ENCODE measurements around the gene RXRA. TPM values are rescaled to one million over a fixed set of nuclear protein-coding genes. Genes with fewer than 3 reads are reported as not detected.

RXRA gene
- total RNA-seq, 1 donor from 2014 or later, result 83.3 TPM

DNA sequence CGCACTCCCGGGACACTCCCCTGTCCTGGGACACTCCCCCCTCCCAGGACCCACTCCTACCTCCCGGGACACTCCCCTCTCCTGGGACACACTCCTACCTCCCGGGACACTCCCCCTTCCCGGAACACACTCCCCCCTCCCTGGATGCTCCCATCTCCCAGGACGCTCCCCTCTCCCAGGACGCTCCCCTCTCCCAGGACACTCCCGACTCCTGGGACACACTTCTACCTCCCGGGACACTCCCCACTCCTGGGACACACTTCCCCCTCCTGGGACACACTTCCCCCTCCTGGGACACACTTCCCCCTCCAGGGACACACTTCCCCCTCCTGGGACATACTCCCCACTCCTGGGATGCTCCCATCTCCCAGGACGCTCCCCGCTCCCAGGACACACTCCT is 95.6 kb downstream of the RXRA start:
- H3K9me3 Mint-ChIP-seq (ENCODE audit: unreplicated experiment), result no peaks in the 10 kb centered on the region
- H3K27me3 Mint-ChIP-seq (ENCODE audit: unreplicated experiment), result peaks cover 10% of the 10 kb centered on the region
- H3K4me3 Mint-ChIP-seq (ENCODE audit: unreplicated experiment), result no peak overlapping the region
- H3K27ac Mint-ChIP-seq (ENCODE audit: unreplicated experiment), result no peak overlapping the region
- TF ChIP-seq, protein P1, sequence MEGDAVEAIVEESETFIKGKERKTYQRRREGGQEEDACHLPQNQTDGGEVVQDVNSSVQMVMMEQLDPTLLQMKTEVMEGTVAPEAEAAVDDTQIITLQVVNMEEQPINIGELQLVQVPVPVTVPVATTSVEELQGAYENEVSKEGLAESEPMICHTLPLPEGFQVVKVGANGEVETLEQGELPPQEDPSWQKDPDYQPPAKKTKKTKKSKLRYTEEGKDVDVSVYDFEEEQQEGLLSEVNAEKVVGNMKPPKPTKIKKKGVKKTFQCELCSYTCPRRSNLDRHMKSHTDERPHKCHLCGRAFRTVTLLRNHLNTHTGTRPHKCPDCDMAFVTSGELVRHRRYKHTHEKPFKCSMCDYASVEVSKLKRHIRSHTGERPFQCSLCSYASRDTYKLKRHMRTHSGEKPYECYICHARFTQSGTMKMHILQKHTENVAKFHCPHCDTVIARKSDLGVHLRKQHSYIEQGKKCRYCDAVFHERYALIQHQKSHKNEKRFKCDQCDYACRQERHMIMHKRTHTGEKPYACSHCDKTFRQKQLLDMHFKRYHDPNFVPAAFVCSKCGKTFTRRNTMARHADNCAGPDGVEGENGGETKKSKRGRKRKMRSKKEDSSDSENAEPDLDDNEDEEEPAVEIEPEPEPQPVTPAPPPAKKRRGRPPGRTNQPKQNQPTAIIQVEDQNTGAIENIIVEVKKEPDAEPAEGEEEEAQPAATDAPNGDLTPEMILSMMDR (IDR thresholded peaks at IDR 0.05; ENCODE audit: unreplicated experiment), result no peak
- peaks cover 7% of the 10 kb centered on the region for H3K36me3 Mint-ChIP-seq (ENCODE audit: low read depth, unreplicated experiment)
- no peak for DNase-seq (ENCODE audit: low spot score)
- H3K4me1 Mint-ChIP-seq (ENCODE audit: unreplicated experiment), result no peaks in the 10 kb centered on the region

DNA sequence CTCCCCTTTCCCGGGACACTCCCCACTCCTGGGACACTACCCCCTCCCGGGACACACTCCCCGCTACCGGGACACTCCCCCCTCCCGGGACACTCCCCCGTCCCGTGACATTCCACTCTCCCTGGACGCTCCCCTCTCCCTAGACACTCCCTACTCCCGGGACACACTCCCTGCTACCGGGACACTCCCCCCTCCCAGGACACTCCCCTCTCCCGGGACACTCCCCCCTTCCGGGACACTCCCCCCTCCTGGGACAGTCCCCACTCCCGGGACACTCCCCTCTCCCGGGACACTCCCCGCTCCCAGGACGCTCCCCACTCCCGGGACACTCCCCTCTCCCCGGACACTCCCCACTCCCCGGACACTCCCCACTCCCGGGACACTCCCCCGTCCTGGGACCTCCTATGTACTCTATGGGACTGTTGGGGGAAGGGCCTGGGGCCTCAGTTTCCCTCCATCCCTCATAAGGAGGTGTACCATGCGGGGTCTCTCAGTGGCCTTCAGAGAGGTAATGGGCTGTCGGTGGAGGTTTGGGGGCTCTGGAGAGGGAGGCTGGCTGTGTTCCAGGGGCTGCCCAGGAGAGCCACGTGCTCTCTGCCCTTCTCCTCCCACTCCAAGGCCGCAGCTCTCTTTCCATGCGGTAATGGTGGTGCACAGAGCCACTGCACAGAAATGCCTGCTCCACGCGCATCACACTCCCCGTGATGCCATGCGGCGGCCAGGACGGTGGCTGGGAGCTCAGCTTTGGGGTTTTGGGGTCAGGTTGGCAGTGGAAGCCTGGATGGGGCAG is 96.2 kb downstream of the RXRA start:
- DNase-seq (ENCODE audit: low spot score), result no peak
- peaks cover 7% of the 10 kb centered on the region for H3K36me3 Mint-ChIP-seq (ENCODE audit: low read depth, unreplicated experiment)
- H3K27me3 Mint-ChIP-seq (ENCODE audit: unreplicated experiment), result peaks cover 10% of the 10 kb centered on the region
- no peak overlapping the region for H3K27ac Mint-ChIP-seq (ENCODE audit: unreplicated experiment)
- TF ChIP-seq, protein P1 (IDR thresholded peaks at IDR 0.05; ENCODE audit: unreplicated experiment), result no peak
- H3K4me1 Mint-ChIP-seq (ENCODE audit: unreplicated experiment), result no peaks in the 10 kb centered on the region
- no peaks in the 10 kb centered on the region for H3K9me3 Mint-ChIP-seq (ENCODE audit: unreplicated experiment)
- no peak overlapping the region for H3K4me3 Mint-ChIP-seq (ENCODE audit: unreplicated experiment)

DNA sequence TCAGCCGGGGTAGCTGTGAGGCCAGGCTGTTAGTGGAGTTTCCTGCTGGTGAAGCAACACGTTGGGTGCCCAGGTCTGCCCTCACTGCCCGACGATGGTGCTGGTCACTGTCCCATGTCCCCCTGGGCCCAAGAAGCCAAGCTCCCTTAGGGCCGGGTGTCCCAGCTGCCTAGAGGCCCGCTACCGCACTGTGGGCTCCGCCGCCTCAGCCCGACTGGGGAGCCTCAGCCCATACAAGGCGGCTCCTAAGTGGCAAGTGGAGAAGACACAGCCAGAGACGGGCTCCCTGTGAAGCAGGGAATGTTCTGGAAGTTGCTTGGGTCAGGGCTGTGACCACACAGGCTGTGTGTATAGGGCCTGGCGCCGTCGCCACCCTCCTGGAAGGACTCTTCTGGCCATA is 96.9 kb downstream of the RXRA start:
- DNase-seq (ENCODE audit: low spot score), result no peak
- H3K4me3 Mint-ChIP-seq (ENCODE audit: unreplicated experiment), result no peak overlapping the region
- H3K36me3 Mint-ChIP-seq (ENCODE audit: low read depth, unreplicated experiment), result peaks cover 7% of the 10 kb centered on the region
- H3K9me3 Mint-ChIP-seq (ENCODE audit: unreplicated experiment), result no peaks in the 10 kb centered on the region
- peaks cover 9% of the 10 kb centered on the region for H3K27me3 Mint-ChIP-seq (ENCODE audit: unreplicated experiment)
- H3K27ac Mint-ChIP-seq (ENCODE audit: unreplicated experiment), result no peak overlapping the region
- H3K4me1 Mint-ChIP-seq (ENCODE audit: unreplicated experiment), result no peaks in the 10 kb centered on the region
- TF ChIP-seq, protein P1 (IDR thresholded peaks at IDR 0.05; ENCODE audit: unreplicated experiment), result no peak

DNA sequence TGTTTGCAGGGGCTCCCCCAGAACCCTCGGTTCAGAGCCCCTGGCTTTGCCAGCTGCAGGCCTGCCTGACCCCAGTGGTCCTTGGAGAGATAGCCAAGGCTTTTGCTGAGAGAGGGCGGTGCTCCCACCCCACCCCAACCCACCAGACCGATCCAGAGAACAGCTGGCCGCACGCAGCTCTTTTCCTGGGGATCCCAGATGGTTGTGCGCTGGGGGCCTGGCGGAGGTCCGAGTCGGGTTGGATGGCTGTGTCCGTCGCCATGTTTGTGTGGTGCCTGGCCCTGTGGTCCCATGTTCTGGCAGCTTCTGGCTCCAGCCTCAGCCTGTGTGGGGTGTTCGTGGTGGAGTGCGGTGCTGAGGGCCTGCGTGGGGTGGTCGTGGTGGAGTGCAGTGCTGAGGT is 97.5 kb downstream of the RXRA start:
- Mint-ChIP-seq H3K4me1 (ENCODE audit: unreplicated experiment) (no peaks in the 10 kb centered on the region), H3K4me3 (ENCODE audit: unreplicated experiment) (no peak overlapping the region), H3K27me3 (ENCODE audit: unreplicated experiment) (peaks cover 11% of the 10 kb centered on the region), H3K36me3 (ENCODE audit: low read depth, unreplicated experiment) (peaks cover 7% of the 10 kb centered on the region), H3K9me3 (ENCODE audit: unreplicated experiment) (no peaks in the 10 kb centered on the region), H3K27ac (ENCODE audit: unreplicated experiment) (no peak overlapping the region)
- DNase-seq (ENCODE audit: low spot score), result no peak
- TF ChIP-seq, protein P1 (IDR thresholded peaks at IDR 0.05; ENCODE audit: unreplicated experiment), result no peak

DNA sequence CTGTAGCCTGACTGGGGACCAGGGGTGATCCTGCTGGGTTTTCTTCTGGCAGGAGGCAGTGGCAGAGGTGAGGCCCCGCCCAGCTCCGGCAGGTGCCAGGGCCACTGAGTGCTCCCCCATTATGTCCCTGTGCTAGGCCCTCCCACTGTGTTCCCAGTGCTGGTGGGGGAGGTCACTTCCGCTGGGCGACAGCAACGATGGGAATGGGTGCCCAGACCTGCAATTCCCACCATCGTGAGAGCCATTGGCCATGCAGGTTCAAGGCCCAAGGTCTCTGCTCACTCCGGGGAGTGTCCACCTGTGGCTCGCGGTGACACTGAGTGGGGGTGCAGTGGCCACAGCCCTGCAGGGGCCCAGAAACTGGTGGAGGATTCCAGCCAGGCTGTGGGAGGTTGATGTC is 98.6 kb downstream of the RXRA start:
- TF ChIP-seq, protein P1 (IDR thresholded peaks at IDR 0.05; ENCODE audit: unreplicated experiment), result no peak
- no peak overlapping the region for H3K4me3 Mint-ChIP-seq (ENCODE audit: unreplicated experiment)
- DNase-seq (ENCODE audit: low spot score), result no peak
- no peaks in the 10 kb centered on the region for H3K9me3 Mint-ChIP-seq (ENCODE audit: unreplicated experiment)
- peaks cover 11% of the 10 kb centered on the region for H3K27me3 Mint-ChIP-seq (ENCODE audit: unreplicated experiment)
- no peaks in the 10 kb centered on the region for H3K4me1 Mint-ChIP-seq (ENCODE audit: unreplicated experiment)
- H3K27ac Mint-ChIP-seq (ENCODE audit: unreplicated experiment), result no peak overlapping the region
- peaks cover 11% of the 10 kb centered on the region for H3K36me3 Mint-ChIP-seq (ENCODE audit: low read depth, unreplicated experiment)
